Smooth muscle cell (in vitro differentiated cells): ENCODE data around the gene CSAG1. TPM values are rescaled to one million over a fixed set of nuclear protein-coding genes. Genes with fewer than 3 reads are reported as not detected.
"Not testable (repeated sequence)": the region's sequence is repeated elsewhere in the genome, so short reads cannot be mapped to it uniquely, and the experiment has no call there.

Experiments used
- DNase-seq: peaks from one replicate; lab custom pipeline; 2025; ENCODE audit not compliant: unreplicated experiment; lab: John Stamatoyannopoulos, UW
- H2AFZ ChIP-seq: fragments of 200-600 bp; sonication (generic); 2 replicates; pipeline ENCODE4 v1.6.0; 2016; ENCODE audit warnings: antibody characterized with exemption, low read depth, mild to moderate bottlenecking
- H3F3A ChIP-seq: fragments of 200-600 bp; sonication (generic); 2 replicates; pipeline ENCODE4 v1.6.0; 2017; ENCODE audit warnings: antibody characterized with exemption, low read depth
- H3K27ac ChIP-seq: fragments of 200-600 bp; sonication (generic); 2 replicates; pipeline ENCODE4 v1.5.1; 2016; ENCODE audit warnings: low read depth, mild to moderate bottlenecking
- H3K27me3 ChIP-seq: fragments of 200-600 bp; sonication (generic); 2 replicates; pipeline ENCODE4 v1.6.1; 2016; ENCODE audit warnings: low read depth, mild to moderate bottlenecking
- H3K36me3 ChIP-seq: fragments of 200-600 bp; sonication (generic); 2 replicates; pipeline ENCODE4 v1.5.1; 2016; ENCODE audit warnings: low read depth
- H3K4me1 ChIP-seq: fragments of 200-600 bp; sonication (generic); 2 replicates; pipeline ENCODE4 v1.5.1; 2016; ENCODE audit warnings: low read depth
- H3K4me2 ChIP-seq: fragments of 200-600 bp; sonication (generic); 2 replicates; pipeline ENCODE4 v1.6.0; 2016; ENCODE audit warnings: mild to moderate bottlenecking
- H3K4me3 ChIP-seq: fragments of 200-600 bp; sonication (generic); 2 replicates; pipeline ENCODE4 v1.5.1; 2016; ENCODE audit warnings: mild to moderate bottlenecking
- H3K79me2 ChIP-seq: fragments of 200-600 bp; sonication (generic); 2 replicates; pipeline ENCODE4 v1.6.0; 2016; ENCODE audit warnings: low read depth, mild to moderate bottlenecking
- H3K9ac ChIP-seq: fragments of 200-600 bp; sonication (generic); 2 replicates; pipeline ENCODE4 v1.6.0; 2016; ENCODE audit warnings: low read depth
- H3K9me3 ChIP-seq: fragments of 200-600 bp; sonication (generic); replicated peaks from 2 replicates; pipeline ENCODE4 v1.5.1; 2016; ENCODE audit warnings: low read depth
- H4K20me1 ChIP-seq: fragments of 200-600 bp; sonication (generic); 2 replicates; pipeline ENCODE4 v1.6.0; 2016; ENCODE audit warnings: low read depth
- WGBS: methylation state at CpG from one replicate; pipeline ENCODE4 v1.1.7; 2016; ENCODE audit warnings: low lambda C conversion rate; 5-methylcytosine and 5-hydroxymethylcytosine counted together
- polyA plus RNA-seq: library from polyadenylated mRNA; unstranded; fragments of >200 nt; fragmentation: Nextera tagmentation; extraction: Ambion mirVana; gene quantifications from 2 replicates; pipeline ENCODE4 v1.2.1, GENCODE V29; 2016
- total RNA-seq: library from RNA; depleted of rRNA; stranded (reverse); fragments of >200 nt; gene quantifications from 2 replicates; pipeline ENCODE4 v1.2.3, GENCODE V29; 2014
- TF ChIP-seq, protein P1 (sequence below): fragments of 200-600 bp; sonication (generic); IDR thresholded peaks from 2 replicates; pipeline ENCODE4 v1.5.1; 2017; ENCODE audit warnings: borderline replicate concordance, mild to moderate bottlenecking, antibody characterized with exemption; ENCODE audit not compliant: insufficient read depth, poor library complexity, severe bottlenecking

CSAG1 gene
- total and polyA plus RNA-seq, 2 experiments from 2014 or later: not detected

DNA sequence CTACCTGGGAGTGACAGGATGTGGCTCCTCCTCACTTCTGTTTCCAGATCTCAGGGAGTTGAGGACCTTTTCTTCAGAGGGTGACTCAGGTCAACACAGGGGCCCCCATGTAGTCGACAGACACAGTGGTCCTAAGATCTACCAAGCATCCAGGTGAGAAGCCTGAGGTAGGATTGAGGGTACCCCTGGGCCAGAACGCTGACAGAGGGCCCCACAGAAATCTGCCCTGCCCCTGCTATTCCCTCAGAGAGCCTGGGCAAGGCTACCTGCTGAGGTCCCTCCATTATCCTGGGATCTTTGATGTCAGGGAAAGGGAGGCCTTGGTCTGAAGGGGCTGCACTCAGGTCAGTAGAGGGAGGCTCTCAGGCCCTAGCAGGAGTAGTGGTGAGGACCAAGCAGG, 1.6 kb upstream of the CSAG1 start:
- no peak overlapping the region for H3K4me3 ChIP-seq
- no peaks in the 10 kb centered on the region for H4K20me1 ChIP-seq
- H3K79me2 ChIP-seq: no peaks in the 10 kb centered on the region
- H3K27ac ChIP-seq: no peak overlapping the region
- WGBS: 74% methylated on average over 2 of the region's 2 CpGs
- no peaks in the 10 kb centered on the region for H3K9me3 ChIP-seq
- no peaks in the 10 kb centered on the region for H3K36me3 ChIP-seq
- no peak overlapping the region for H3K9ac ChIP-seq
- no peak overlapping the region for H3K4me2 ChIP-seq
- no peak overlapping the region for H2AFZ ChIP-seq
- TF ChIP-seq, protein P1, sequence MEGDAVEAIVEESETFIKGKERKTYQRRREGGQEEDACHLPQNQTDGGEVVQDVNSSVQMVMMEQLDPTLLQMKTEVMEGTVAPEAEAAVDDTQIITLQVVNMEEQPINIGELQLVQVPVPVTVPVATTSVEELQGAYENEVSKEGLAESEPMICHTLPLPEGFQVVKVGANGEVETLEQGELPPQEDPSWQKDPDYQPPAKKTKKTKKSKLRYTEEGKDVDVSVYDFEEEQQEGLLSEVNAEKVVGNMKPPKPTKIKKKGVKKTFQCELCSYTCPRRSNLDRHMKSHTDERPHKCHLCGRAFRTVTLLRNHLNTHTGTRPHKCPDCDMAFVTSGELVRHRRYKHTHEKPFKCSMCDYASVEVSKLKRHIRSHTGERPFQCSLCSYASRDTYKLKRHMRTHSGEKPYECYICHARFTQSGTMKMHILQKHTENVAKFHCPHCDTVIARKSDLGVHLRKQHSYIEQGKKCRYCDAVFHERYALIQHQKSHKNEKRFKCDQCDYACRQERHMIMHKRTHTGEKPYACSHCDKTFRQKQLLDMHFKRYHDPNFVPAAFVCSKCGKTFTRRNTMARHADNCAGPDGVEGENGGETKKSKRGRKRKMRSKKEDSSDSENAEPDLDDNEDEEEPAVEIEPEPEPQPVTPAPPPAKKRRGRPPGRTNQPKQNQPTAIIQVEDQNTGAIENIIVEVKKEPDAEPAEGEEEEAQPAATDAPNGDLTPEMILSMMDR: no peak
- DNase-seq: no peak
- no peaks in the 10 kb centered on the region for H3K27me3 ChIP-seq
- H3K4me1 ChIP-seq: no peaks in the 10 kb centered on the region
- no peaks in the 10 kb centered on the region for H3F3A ChIP-seq

DNA sequence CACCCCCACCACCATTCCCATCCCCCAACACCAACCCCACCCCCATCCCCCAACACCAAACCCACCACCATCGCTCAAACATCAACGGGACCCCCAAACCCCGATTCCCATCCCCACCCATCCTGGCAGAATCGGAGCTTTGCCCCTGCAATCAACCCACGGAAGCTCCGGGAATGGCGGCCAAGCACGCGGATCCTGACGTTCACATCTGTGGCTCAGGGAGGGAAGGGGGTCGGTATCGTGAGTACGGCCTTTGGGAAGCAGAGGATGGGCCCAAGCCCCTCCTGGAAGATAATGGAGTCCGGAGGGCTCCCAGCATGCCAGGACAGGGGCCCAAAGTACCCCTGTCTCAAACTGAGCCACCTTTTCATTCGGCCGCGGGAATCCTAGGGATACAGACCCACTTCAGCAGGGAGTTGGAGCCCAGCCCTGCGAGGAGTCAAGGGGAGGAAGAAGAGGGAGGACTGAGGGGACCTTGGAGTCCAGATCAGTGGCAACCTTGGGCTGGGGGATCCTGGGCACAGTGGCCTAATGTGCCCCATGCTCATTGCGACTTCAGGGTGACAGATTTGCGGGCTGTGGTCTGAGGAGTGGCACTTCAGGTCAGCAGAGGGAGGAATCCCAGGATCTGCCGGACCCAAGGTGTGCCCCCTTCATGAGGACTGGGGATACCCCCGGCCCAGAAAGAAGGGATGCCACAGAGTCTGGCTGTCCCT, 780 bp upstream of the CSAG1 start:
- not testable (repeated sequence) for DNase-seq

DNA sequence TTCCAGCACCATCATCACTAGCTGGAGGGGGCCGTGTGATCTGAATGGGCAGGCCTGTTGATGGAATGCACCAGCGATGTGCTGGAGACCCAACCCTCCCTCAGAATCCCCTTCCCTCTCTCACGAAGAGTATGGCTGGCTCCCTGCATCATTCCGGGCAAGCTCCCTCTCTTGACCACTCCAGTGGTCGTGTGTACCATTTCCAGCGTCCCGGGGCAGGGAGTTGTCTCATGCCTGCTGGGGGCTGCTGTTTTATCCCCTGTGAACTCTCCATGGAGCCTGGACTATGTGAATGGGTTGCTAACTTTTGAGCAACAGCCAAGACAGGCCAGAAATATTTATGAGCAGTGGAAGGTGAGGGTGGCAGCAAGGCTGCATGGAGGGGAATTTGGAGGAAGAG, 8.1 kb downstream of the CSAG1 start:
- H3K9ac ChIP-seq: no peak overlapping the region
- no peaks in the 10 kb centered on the region for H3F3A ChIP-seq
- TF ChIP-seq, protein P1: no peak

More for the DNA sequence above, 780 bp upstream of the CSAG1 start:
- not testable (repeated sequence) for H3K9me3 ChIP-seq, H3K27me3 ChIP-seq, H3K4me3 ChIP-seq, H3K79me2 ChIP-seq, H3K36me3 ChIP-seq, H3K4me1 ChIP-seq, H3K9ac ChIP-seq, H3F3A ChIP-seq, H4K20me1 ChIP-seq, H3K27ac ChIP-seq, H2AFZ ChIP-seq, H3K4me2 ChIP-seq
- 86% methylated on average over 20 of the region's 22 CpGs for WGBS

DNA sequence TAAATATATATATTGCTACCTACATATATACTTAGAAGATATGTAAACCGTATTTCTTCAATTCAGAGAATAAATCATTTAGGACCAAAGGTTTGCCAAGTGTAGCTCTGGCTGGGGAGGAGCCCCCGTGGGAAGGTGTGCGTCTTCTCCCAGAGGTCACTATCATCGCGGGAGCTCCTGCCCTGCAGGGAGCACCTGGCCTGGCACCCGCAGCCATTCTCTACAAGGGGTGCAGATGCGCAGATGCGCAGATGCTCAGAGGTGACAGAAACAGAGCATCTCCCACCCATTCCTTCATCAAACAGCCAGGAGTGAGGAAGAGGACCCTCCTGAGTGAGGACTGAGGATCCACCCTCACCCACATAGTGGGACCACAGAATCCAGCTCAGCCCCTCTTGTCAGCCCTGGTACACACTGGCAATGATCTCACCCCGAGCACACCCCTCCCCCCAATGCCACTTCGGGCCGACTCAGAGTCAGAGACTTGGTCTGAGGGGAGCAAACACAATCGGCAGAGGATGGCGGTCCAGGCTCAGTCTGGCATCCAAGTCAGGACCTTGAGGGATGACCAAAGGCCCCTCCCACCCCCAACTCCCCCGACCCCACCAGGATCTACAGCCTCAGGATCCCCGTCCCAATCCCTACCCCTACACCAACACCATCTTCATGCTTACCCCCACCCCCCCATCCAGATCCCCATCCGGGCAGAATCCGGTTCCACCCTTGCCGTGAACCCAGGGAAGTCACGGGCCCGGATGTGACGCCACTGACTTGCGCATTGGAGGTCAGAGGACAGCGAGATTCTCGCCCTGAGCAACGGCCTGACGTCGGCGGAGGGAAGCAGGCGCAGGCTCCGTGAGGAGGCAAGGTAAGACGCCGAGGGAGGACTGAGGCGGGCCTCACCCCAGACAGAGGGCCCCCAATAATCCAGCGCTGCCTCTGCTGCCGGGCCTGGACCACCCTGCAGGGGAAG, 19.4 kb downstream of the CSAG1 start, which contains the start of gene MAGEA2B:
TSS of gene MAGEA2B (plus strand) at position 814 of the 973 bp plus-strand sequence. CDS start 2,479 bp downstream, outside the sequence.
- not testable (repeated sequence) for H3K4me3 ChIP-seq, H2AFZ ChIP-seq, DNase-seq, H3F3A ChIP-seq, H3K9ac ChIP-seq, H4K20me1 ChIP-seq, H3K27me3 ChIP-seq, H3K79me2 ChIP-seq, H3K27ac ChIP-seq, H3K36me3 ChIP-seq, H3K9me3 ChIP-seq, H3K4me2 ChIP-seq, H3K4me1 ChIP-seq
- no CpG with 5 or more reads among the region's 35 CpGs for WGBS

More for the DNA sequence above, 8.1 kb downstream of the CSAG1 start:
- H3K27ac ChIP-seq: no peak overlapping the region
- no peak overlapping the region for H3K4me3 ChIP-seq
- no peaks in the 10 kb centered on the region for H3K9me3 ChIP-seq
- WGBS: 71% methylated on average over 5 of the region's 7 CpGs
- no peaks in the 10 kb centered on the region for H4K20me1 ChIP-seq
- no peak overlapping the region for H2AFZ ChIP-seq
- H3K36me3 ChIP-seq: no peaks in the 10 kb centered on the region
- no peaks in the 10 kb centered on the region for H3K79me2 ChIP-seq
- H3K27me3 ChIP-seq: no peaks in the 10 kb centered on the region
- no peak overlapping the region for H3K4me2 ChIP-seq
- H3K4me1 ChIP-seq: no peaks in the 10 kb centered on the region
- DNase-seq: no peak

DNA sequence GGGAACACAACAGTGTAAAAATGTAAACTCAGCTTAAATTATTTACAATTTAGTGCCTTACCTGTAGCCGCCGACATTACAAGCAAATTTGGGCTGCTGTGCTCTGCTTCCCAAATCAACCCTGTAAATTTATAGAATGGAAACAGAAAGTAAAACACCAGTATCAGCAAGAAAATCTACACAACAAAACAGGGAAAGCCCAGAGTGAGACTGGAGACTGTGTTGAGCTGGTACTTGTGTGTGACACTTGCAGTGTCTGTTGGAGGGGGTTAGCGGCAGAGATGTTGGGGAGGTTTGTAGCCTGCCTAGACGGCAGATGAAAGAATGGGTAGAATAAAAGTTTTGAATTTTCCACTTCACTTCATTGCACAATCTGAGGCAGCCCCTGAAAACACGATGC, 20.3 kb downstream of the CSAG1 start:
- not testable (repeated sequence) for H3K36me3 ChIP-seq, H3K27ac ChIP-seq, H3K4me1 ChIP-seq, H3K79me2 ChIP-seq, DNase-seq, H2AFZ ChIP-seq, H3K4me3 ChIP-seq, H3K9ac ChIP-seq, H3K9me3 ChIP-seq, H3K4me2 ChIP-seq, H4K20me1 ChIP-seq, H3K27me3 ChIP-seq, H3F3A ChIP-seq
- no CpG with 5 or more reads among the region's 5 CpGs for WGBS

DNA sequence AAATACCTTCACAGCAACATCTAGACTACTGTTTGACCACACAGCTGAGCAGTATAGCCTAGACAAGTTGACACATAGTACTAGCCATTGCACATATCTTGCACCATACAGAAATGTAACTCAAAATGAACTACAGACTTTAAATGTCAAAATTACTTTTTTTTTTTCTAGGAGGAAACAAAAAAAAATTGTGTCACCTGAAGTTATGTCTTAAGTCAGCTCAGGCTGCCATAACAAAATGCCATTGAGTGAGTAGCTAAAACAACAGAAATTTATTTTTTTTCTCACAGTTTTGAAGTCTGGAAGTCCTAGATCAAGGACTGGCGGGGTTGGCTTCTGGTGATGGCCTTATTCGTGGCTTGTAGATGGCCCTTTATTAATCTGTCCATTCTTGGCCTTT, 24.3 kb downstream of the CSAG1 start, which contains the start of gene CSAG2:
TSS of gene CSAG2 (minus strand) at position 101 of the 400 bp plus-strand sequence. CDS start 161 bp downstream, outside the sequence.
- not testable (repeated sequence) for H4K20me1 ChIP-seq, DNase-seq, H2AFZ ChIP-seq, H3K9ac ChIP-seq, H3K4me1 ChIP-seq, H3K79me2 ChIP-seq, H3K27ac ChIP-seq, H3K4me2 ChIP-seq, H3F3A ChIP-seq, H3K36me3 ChIP-seq, H3K4me3 ChIP-seq, H3K9me3 ChIP-seq, H3K27me3 ChIP-seq
- WGBS: no CpG with 5 or more reads among the region's 2 CpGs
